ENCODE measurements around the gene ULK4.
A peak's percentile ranks its signal among the peaks of the same experiment; 100 is the strongest.
"Not testable (repeated sequence)": the region's sequence is repeated elsewhere in the genome, so short reads cannot be mapped to it uniquely, and the experiment has no call there.

The ULK4 gene

DNA sequence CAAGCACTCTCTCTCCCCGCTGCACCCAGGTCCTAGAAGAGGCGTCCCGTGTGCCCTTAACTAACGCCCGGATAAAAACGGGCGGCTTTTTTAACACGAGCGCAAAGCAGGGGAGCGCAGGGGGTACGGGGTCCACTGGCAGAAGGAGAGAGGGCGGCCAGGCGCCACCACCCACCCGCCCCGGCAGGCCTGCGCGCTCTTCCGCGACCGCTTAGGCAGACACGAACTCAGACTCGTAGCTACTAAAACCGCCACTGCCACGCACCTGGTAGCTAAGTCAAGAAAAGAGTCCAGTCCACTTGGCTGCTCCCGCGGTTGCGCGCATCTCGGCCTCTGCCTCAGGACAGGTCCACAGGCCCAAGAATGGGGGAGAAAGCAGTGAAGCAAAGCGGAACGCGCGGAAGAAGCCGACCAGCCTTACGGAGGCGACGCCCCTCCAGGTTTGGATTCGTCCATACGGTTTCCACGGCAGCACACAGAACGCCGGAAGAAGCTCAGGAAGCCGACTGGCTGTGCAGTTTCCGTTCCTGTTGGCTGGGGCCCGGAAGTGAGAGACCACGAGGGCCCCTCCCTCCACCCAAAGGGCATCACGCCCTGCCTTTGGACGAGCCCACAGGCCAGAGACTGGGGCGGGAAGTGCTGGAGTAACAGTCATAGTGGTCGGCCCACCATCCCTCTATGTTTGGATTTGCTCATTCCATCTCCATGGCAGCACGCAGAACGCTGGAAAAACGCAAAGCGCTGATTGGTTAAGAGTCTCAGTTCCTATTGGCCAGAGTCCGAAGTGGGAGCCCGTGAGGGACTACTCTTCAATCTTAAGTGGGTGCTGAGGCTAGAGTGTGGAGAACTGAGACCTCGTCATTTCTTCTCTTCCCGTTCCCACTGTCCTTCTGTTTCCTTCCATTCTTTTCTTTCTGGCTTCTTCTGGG, at the start of gene ULK4:
Gene ULK4 (minus strand): TSS at position 353 of the 929 bp plus-strand sequence. CDS start 7,344 bp downstream, outside the sequence.
- DNase-seq, result peak; percentile 99

DNA sequence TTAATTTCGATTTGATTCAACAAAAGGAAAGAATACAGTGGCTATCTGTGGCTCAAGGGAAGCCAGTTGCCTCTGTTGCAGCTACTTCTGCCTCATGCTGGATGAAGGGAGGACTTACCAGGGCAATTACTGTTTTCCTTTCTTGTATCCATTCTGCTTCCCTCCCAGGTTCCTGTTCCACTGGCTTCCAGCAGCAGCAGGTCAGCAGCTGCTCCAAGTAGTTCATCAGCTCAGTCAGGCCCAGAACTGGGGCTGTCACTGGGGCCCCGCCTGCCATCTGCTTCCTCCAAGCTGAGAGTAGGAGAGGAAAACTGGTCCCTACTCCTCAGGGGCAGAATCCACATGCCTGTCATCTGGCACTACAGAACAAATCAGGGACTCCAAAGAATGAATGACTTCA, 48.6 kb upstream of the ULK4 start:
- no peak for DNase-seq

DNA sequence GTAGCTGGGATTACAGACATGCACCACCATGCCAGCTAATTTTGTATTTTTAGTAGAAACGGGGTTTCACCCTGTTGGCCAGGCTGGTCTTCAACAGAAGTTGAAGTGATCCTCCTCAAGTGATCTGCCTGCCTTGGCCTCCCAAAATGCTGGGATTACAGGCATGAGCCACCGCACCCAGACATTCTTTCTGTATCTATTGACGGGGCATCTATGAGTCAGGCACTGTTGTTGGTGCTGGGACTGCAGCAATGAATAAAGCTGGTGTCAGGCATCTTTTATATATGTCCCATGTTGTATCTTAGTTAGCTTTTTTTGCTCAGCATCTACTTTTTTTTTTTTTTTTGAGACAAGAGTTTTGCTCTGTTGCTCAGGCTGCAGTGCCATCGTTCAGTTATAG, 47.6 kb upstream of the ULK4 start:
- DNase-seq, result no peak

DNA sequence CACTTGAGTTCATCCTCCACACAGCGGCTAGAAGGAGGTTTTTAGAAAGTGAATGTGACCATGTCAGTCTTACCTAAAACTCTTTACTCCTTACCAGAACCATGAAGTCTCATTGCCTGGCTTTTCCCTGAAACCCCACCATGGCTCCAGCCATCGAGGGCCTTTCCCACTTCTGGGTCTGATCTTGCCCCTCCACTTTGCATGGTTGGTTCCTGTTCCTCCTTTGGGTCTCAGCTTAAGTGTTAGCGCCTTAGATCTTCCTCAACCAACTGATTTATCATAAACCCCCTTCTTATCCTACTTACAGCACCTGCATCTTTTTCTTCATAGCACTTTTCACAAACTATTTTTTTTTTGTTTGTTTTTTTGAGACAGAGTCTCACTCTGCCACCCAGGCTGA, 45.9 kb upstream of the ULK4 start:
- DNase-seq, result no peak

DNA sequence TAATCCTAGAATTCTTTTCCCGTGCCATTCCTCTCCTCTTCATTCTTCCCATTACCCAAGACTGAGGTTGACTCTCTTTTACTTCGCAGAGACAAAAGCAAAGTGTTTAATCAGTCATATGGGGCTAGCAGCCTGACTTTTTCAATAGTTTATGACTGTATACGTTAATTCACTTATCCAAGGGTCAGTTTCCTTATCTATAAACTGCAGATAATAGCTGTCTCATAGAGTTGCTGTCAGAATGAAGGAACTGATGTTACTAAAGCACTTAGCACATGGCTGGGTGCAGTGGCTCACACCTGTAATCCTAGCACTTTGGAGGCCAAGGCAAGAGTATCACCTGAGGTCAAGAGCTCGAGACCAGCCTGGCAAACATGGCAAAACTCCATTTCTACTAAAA, 43.5 kb upstream of the ULK4 start:
- DNase-seq, result peak; percentile 61

DNA sequence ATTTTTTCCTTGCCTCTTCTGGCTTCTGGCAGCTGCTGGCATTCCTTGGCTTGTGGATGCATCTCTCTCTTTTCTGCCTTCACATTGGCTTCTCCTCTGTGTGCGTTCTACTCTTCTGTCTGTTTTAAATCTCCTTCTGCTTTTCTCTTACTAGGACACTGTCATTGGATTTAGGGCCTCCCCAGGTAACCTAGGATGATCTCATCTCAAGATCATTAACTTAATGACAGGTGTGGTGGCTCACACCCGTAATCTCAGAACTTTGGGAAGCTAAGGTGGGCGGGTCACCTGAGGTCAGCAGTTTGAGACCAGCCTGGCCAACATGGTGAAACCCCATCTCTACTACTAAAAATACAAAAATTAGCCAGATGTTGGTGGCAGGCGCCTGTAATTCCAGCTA, 40.9 kb upstream of the ULK4 start:
- no peak for DNase-seq

DNA sequence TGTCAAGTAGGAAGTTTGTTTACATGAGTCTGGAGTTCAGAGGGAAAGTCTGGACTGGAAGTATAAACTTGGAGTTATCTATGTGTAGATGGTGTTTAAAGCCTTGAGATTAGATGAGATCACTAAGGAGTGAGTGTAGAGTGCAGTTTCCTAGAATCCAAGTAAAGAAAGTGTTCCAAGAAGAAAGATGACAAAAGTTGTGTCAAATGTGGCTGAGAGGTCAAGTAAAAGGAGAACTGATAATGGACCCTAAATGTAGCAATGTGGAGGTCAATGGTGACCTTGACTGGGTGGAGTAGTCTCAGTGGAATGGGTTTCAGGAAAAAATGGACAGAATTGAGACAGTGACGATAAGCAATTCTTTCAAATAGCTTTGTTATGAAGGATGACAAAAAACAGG, 39.9 kb upstream of the ULK4 start:
- no peak for DNase-seq

DNA sequence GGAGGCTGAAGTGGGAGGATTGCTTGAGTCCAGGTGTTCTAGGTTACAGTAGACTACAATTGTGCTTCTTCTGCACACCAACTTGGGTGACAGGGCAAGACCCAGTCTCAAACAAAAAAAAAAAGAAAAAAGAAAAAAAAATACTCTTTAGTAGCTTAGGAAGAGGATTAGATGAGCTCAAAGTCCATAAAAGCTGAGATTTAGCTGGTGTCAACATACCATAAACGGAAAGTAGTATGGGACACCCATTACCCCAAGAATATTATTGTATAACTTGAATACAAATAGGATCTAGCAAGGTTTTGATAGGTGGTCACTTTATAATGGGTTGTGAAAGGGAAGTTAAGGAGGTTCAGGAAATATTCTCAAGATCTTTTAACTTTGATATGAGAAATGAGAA, 38.0 kb upstream of the ULK4 start:
- DNase-seq, result no peak

DNA sequence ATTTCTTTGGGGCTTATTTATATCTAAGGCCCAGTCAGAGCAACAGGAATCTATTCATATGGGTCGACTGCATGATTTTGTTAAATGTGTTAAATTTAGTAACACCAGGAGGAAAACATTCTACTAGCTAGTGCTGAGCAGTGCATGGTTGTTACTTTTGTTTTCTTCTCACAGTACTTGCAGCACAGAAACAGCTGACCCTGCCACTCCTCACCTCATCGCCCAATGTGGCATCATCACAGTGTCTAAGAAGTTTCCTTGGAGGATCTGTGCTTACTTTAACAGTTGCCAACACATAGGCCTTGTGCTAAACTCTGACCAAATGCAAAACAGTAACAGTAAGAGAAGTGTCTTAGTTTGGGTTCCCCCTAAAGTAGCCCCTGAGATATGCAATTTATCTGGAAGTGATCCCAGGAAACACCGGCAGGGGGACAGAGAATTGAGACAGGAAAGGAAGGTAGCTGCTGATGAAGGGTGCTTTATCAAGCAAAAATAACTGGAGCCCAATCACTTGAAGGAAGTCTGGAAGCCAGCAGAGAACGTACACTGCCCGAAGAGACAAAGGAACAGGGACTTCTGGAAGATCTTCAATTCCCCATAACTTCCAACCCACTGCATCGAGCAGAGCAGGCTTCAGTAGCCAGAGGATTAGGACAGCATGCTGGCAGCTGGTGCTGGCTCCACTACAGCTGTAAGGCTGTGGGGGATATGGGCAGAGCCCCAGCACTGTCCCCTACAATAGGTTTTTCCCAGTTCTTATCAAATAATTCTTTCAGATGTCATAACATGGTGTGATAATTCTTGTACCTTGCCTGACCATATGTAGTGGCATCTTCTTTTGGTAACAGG, 36.0 kb upstream of the ULK4 start:
- peak; percentile 33 for DNase-seq

DNA sequence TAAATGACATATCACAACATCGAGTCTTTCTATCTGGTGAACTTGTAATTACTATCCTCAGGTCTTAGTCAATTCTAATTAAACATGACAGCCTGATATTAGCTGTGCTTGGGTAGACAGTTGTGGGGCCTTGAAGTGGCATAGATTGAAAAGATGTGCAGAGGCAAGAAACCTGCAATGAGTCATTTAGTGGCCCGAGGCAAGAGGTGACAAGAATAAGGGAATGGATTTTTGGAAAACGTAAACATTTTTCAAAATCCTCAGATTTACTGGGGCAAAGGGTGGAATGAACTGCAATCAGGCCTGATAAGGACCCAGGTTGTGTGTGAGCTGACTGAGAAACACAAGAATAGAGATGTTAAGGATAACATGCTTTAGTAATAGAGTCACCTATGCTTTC, 29.5 kb upstream of the ULK4 start:
- no peak for DNase-seq

DNA sequence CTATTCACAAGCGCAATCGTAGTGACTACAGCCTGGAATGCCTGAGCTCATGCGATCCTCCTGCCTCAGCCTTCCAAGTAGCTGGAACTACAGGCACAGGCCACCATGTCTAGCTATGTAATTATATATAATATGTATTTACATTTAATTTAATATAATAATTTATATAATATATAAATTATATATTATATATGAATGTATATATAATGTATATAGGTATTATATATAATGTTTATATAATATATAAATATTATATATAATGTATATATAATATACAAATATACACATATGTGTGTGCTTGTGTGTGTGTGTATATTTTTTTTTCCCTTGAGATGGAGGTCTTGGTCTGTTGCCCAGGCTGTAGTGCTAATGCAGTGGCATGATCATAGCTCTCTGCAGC, 27.6 kb upstream of the ULK4 start:
- no peak for DNase-seq

DNA sequence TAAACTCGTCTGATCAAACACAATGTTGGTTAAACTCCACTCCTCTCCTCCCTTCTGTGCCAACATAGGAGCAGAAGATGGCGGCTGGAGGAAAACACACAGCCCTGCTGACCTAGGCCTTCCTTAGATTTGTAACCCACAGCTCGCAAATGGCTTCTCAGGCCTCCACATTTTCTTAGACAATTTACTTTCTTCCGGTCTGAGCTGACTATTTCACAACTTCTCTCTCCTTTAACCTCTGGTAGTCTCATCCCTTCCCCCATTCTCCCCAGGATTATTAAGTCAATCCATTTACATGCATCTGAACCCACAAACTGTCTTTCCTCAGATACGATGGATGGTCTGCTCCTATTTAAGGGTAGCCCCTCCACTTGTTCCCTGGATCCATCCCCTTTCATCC, 25.7 kb upstream of the ULK4 start:
- DNase-seq, result no peak

DNA sequence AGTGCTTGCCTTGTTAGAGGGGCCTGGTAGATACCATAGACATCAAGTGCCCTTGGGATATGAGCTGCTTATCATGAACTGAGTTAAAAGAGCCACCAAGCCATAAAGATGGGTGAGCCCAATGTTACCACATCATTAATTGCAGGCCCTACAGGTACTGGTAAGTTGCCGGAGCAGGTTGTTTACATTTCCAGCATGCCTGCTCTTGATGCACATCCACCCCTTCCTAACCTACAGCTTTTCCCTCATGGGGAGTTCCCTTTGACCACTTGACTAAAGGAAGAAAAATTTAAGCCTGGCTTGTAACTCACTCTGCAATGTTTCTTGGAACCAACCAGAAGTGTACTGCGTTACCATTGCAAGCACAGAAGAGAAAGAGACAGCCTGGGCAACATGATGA, 24.7 kb upstream of the ULK4 start:
- DNase-seq, result no peak

DNA sequence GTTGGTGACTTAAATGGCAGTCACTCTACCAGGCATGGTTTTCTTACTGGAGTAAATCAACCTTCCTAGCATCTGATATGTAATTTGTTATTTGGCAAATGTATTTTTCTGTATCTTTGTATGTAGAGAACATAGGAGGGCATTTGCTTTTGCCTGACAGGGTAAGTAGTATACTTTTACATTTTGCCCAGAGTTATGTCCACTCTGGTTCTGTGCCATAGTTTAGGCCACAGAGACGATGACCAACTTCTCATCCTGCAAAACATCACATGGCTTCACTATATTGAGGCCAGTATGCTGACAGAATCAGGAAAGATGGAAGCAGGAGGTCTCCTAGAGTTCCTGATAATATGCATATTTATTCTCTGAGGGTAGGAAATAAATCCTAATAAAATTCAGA, 23.1 kb upstream of the ULK4 start:
- no peak for DNase-seq

DNA sequence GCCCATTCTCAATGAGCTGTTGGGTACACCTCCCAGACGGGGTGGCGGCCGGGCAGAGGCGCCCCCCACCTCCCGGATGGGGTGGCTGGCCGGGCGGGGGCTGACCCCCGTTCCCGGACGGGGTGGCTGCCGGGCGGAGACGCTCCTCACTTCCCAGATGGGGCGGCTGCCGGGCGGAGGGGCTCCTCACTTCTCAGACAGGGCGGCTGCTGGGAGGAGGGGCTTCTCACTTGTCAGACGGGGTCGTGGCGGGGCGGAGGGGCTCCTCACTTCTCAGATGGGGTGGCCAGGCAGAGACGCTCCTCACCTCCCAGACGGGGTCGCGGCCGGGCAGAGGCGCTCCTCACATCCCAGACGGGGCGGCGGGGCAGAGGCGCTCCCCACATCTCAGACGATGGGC, 21.2 kb upstream of the ULK4 start:
- DNase-seq, result not testable (repeated sequence)

DNA sequence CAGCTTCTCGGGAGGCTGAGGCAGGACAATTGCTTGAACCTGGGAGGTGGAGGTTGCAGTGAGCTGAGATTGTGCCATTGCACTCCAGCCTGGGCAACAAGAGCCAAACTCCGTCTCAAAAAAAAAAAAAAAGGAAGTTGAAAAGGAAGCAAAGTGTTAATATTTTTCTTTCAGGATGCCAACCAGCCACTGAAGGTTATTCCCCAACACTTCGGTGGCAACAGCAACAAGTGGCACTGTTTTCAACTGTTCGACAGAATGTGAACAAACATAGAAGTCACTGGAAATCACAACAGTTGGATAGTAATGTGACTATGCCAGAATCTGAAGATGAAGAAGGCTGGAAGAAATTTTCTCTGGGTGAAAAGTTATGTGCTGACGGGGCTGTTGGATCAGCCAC, 15.5 kb upstream of the ULK4 start:
- DNase-seq, result not testable (repeated sequence)

DNA sequence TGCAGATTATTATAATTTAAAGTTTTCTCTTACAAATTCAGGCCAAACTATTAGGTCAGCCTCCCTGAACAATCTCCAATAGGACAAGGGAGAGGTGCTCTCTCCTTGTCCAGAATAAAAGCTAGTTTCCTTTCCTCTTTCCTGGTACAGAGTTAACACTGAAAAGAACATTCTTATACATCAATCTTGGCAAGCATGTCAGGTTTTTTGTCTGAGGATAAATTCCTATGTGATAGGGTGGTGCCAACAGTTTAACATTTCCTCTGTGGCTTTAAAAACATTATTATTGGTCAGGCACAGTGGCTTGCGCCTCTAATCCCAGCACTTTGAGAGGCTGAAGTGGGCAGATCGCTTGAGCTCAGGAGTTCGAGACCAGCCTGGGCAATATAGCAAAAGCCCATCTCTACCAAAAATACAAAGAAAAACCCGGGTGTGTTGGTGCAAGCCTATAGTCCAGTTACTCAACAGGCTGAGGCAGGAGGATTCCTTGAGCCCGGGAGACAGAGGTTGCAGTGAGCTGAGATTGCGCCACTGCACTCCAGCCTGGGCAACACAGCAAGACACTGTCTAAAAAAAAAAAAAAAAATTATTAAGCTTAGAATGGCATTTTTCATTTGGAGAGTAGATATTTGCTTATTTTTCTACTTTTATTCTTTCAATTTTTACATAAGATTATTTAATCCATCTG, 13.7 kb upstream of the ULK4 start:
- no peak for DNase-seq

DNA sequence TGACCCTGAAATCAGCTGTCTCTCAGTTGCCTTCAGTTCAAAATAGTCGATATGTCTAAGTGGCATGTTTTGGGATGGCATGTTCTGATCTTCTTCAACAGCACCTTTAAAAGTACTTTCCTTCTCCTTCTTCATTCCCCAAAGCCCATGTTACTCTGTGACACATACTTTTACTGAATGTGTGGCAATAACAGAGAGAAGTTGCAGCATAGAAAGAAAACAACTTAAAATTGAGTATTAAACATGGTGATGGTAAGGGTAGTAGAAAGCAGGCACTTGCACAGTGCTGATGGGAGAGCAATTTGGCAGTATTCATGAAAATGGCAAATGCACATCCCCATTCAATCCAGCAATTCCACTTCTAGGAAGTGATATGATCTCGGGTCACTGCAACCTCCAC, 12.3 kb upstream of the ULK4 start:
- DNase-seq, result no peak

DNA sequence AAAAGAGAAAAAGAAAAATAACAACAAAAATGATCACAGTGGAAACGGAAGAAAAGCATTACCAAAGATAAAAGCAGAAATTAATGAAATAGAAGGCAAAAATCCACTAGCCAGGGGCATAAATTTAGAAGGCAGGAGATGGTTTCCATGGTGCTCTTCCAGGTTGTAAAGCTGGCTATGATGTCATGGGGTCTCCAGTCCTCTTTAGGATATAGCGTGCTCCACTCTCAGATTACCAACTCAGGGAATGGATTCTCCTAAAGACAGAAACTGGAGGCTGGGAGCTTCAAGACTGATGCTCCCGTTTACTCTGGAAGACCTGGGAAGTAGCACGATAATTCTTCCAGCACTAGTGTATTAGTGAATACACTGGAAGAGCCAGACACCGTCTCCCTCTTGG, 10.9 kb upstream of the ULK4 start:
- DNase-seq, result no peak

DNA sequence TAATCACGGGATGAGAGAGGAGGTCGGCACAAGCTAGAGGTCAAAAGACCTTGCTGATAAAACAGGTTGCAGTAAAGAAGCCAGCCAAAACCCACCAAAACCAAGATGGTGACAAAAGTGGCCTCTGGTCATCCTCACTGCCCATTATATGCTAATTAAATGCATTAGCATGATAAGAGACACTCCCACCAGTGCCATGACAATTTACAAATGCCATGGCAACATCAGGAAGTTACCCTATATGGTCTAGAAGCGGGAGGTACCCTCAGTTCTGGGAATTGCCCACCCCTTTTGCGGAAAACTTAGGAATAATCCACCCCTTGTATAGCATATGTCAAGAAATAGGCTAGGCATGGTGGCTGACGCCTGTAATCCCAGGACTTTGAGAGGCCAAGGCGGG, 4.3 kb upstream of the ULK4 start:
- peak; percentile 20 for DNase-seq

DNA sequence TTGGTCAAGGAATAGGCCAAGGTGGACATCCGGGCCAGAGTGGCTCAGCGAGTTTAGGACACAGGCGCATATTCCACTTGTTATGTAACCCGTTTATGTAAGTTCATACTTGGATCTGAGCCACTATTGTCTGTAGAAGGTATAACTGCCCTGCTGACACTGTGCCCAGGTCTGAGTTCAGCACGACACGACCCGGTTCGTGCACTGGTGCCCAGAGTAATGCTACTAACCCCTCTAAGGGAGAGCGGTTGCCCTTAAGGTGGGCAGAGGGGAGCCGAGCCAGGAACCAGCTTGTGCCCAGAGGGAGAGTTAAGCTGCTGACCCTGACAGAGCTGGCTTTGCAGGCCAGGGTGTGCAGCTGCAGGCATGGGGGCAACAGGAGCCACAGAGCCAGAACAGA, 1.9 kb upstream of the ULK4 start:
- no peak for DNase-seq

DNA sequence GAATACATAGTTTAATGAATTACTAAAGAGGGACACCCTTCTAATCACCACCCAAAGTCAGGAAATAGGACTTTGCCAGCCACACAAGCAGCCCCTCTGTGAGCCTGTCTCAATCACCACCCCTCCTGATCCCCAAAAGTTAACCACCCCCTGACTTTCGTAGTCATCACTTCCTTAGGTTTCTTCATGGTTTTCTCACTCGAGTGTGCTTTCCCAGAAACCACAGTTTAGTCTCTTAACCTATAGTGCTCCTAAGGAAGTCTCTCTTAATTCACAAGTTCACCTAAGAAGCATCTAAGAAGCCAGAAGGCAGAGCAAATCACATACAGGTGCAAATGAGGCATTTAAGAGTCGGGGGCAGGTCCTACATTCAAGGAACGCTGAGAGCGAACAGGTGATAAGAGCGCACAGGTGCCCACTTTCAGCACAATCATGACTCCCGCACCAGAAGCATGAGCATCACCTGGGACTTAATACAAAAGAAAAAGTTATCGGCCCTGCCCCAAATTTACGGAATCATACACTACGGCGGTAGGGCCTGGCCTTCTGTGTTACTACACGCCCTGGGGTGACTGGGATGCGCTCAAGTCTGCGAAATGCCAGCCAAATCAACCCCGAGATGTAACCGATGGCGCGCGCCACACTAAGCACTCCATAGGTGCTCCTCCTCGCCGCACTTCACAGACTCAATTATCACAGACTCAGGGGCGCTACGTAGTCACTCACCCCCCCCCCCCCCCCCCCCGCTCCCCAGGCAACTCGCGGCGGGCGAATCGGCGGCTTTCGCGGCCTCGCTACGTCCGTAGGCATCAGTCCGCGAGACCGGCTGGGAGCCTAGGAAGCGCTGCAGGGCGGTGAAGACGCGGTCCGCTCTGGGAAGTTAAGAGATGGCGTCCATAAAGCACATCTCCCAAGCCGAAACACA, 815 bp downstream of the ULK4 start:
- peak; percentile 68 for DNase-seq
